Heart left ventricle (tissue), 16 donors: ENCODE results near the gene PEAK3. TPM values are rescaled to one million over a fixed set of nuclear protein-coding genes. Genes with fewer than 3 reads are reported as not detected.

ENCODE experiments used
- ATAC-seq, 4 donors: fragments of 200-7000 bp; cut with Tn5 transposase; one replicate each; pipeline ENCODE4 v1.9.1; 2020 to 2022; ENCODE audit warnings: moderate library complexity in 4 of 4, mild to moderate bottlenecking in 3 of 4, moderate number of reproducible peaks in 1 of 4
- DNase-seq, 5 donors: peaks; one replicate each; pipeline ENCODE4 v3.0.0-alpha.2; 2020
- H3K27ac ChIP-seq, 12 donors: fragments of 200-600 bp; sonication (generic) in 4 of 12; one replicate each; pipeline versions ENCODE4 v1.5.0 to v1.8.0; 2016 to 2022; ENCODE audit warnings: mild to moderate bottlenecking in 2 of 12
- H3K27me3 ChIP-seq, 9 donors: fragments of 200-600 bp; sonication (generic) in 2 of 9; one replicate each; pipeline versions ENCODE4 v1.5.1 to v1.8.0; 2016 to 2022; ENCODE audit warnings: mild to moderate bottlenecking in 3 of 9
- H3K36me3 ChIP-seq, 9 donors: fragments of 200-600 bp; sonication (generic) in 2 of 9; one replicate each; pipeline versions ENCODE4 v1.5.0 to v1.8.0; 2018 to 2022; ENCODE audit warnings: mild to moderate bottlenecking in 2 of 9
- H3K4me1 ChIP-seq, 12 donors: fragments of 200-600 bp; sonication (generic) in 4 of 12; one replicate each; pipeline versions ENCODE4 v1.5.0 to v1.8.0; 2016 to 2022; ENCODE audit warnings: mild to moderate bottlenecking in 3 of 12
- H3K4me3 ChIP-seq, 12 donors: fragments of 200-600 bp; sonication (generic) in 4 of 12; one replicate each; pipeline versions ENCODE4 v1.5.0 to v1.8.0; 2017 to 2022; ENCODE audit warnings: mild to moderate bottlenecking in 9 of 12, moderate library complexity in 4 of 12
- H3K9me3 ChIP-seq, 12 donors: fragments of 200-600 bp; sonication (generic) in 4 of 12; one replicate each; pipeline versions ENCODE4 v1.5.0 to v1.8.0; 2016 to 2022; ENCODE audit warnings: mild to moderate bottlenecking in 1 of 12
- CTCF ChIP-seq, 12 donors: fragments of 200-600 bp; sonication (generic) in 4 of 12; IDR thresholded peaks; one replicate each; pipeline versions ENCODE4 v1.5.0 to v1.8.0; 2018 to 2022; ENCODE audit warnings: antibody characterized with exemption in 12 of 12, mild to moderate bottlenecking in 5 of 12
- POLR2A ChIP-seq, 2 donors: fragments of 450-650 bp; IDR thresholded peaks; one replicate each; pipeline ENCODE4 v1.6.1; 2017; ENCODE audit warnings: antibody characterized with exemption in 2 of 2, mild to moderate bottlenecking in 2 of 2, moderate library complexity in 2 of 2
- WGBS, 4 donors: extraction: QIAGEN DNeasy Blood & Tissue Kit in 2 of 4; methylation state at CpG; one replicate each; pipeline versions ENCODE4 v1.1.5 to v1.1.7; 2013 to 2018; 5-methylcytosine and 5-hydroxymethylcytosine counted together
- intact Hi-C, 10 donors: fragments of 100-400 bp; cut with DNase I; formaldehyde crosslinking; loops; one replicate each; pipeline versions ENCODE4 v1.11.1 to v1.14.2; 2022
- polyA plus RNA-seq, 2 donors: library from polyadenylated mRNA; stranded (reverse); fragments of 200-250 nt; gene quantifications; one replicate each; pipeline ENCODE4 v1.2.3, GENCODE V29; 2013
- total RNA-seq, 9 donors: library from RNA; depleted of rRNA in 2 of 9; stranded (reverse); fragments of >200 nt in 2 of 9; fragmentation: NEBNext Ultra II Directional in 3 of 9; extraction: Animal tissue kit (Norgen Biotek cat#: 25700) in 3 of 9; gene quantifications; one replicate each; pipeline versions ENCODE4 v1.1.0 to v1.2.4, GENCODE V29; 2016 to 2023
- donor health status: ischemic (EF 13 %, LVEDD 7.1; RV severe dilation, severe dysfunction).
- donor health status: healthy with polysubstance abuse.
- donor health status: DM: no; HTN: yes; CAD: no.
- donor health status: DM: no; HTN: no; CAD: no.
- donor health status: ischemic (EF 25% LVEDD 6.9; RV normal size, moderate dysfunction).
- donor health status: ischemic (EF 25% LVEDD 5.7; RV mildly dilated, moderate dysfunction).
- donor health status: healthy.
- donor health status: DM: yes; HTN: yes; CAD: no.
- donor health status: ischemic (EF 35%, LVEDD 5.7; RV mildly dilated, moderate dysfunction).
- donor health status: nonischemic (EF 11% LVEDD 7.7; RV severe dilation, severe dysfunction).
- donor health status: DM: yes; HTN: yes; CAD: no.
- donor health status: PGD.
- donor health status: ischemic (EF 29% LVEDD 5.4; RV normal size, mild dysfunction).
- donor health status: nonischemic (EF 23%, LVEDD 6.1; RV moderate dilation, normal function).

The PEAK3 gene
- total and polyA plus RNA-seq, 11 donors = 0.11 to 1.6 (median 0.27) TPM

GRCh38 chr19:2246801-2247361 is 35.1 kb downstream of the PEAK3 start:
- intact Hi-C loops = no loop called here
- no peak for TF ChIP-seq POLR2A (IDR thresholded peaks at IDR 0.05)
- TF ChIP-seq CTCF (IDR thresholded peaks at IDR 0.05) = no peak
- ATAC-seq = peak; percentile 52 to 87 (median 63)

GRCh38 chr19:2246014-2246620 is 35.9 kb downstream of the PEAK3 start:
- peaks cover 0 to 48% (median 24%) of the 10 kb centered on the region in 12 donors for H3K4me1 ChIP-seq

More at GRCh38 chr19:2246801-2247361, 35.1 kb downstream of the PEAK3 start:
- Histone ChIP-seq H3K9me3 (no peaks in the 10 kb centered on the region), H3K27me3 (peaks cover 11 to 29% (median 22%) of the 10 kb centered on the region in 9 donors), H3K4me1 (peaks cover 0 to 44% (median 24%) of the 10 kb centered on the region in 12 donors), H3K4me3 (no peak overlapping the region), H3K27ac (peak overlapping the region in 1 of 12 donors; percentile 18), H3K36me3 (peaks cover 4 to 58% (median 48%) of the 10 kb centered on the region in 9 donors)
- peak; percentile 58 to 73 (median 61) for DNase-seq
- 77 to 88% (median 78%) methylated on average over 14 to 26 of the region's 26 CpGs for WGBS, 4 donors

GRCh38 chr19:2245273-2245672 is 36.7 kb downstream of the PEAK3 start:
- Histone ChIP-seq H3K27ac (no peak overlapping the region), H3K36me3 (peaks cover 4 to 58% (median 48%) of the 10 kb centered on the region in 9 donors), H3K27me3 (peaks cover 0 to 13% (median 8%) of the 10 kb centered on the region in 9 donors), H3K4me1 (peaks cover 2 to 49% (median 31%) of the 10 kb centered on the region in 12 donors), H3K4me3 (no peak overlapping the region), H3K9me3 (no peaks in the 10 kb centered on the region)
- no peak for TF ChIP-seq POLR2A (IDR thresholded peaks at IDR 0.05)
- TF ChIP-seq CTCF (IDR thresholded peaks at IDR 0.05) = no peak
- intact Hi-C loops = no loop called here
- ATAC-seq = no peak
- DNase-seq = no peak
- 92 to 97% (median 95%) methylated on average over 12 to 15 of the region's 15 CpGs for WGBS, 4 donors

More at GRCh38 chr19:2246014-2246620, 35.9 kb downstream of the PEAK3 start:
- no peak for ATAC-seq
- WGBS, 4 donors = 92 to 98% (median 93%) methylated on average over 16 to 25 of the region's 25 CpGs
- intact Hi-C loops = no loop called here
- Histone ChIP-seq H3K27ac (no peak overlapping the region), H3K9me3 (no peaks in the 10 kb centered on the region), H3K36me3 (peaks cover 4 to 58% (median 48%) of the 10 kb centered on the region in 9 donors), H3K4me3 (no peak overlapping the region), H3K27me3 (peaks cover 4 to 21% (median 17%) of the 10 kb centered on the region in 9 donors)
- TF ChIP-seq POLR2A (IDR thresholded peaks at IDR 0.05) (no peak), CTCF (IDR thresholded peaks at IDR 0.05) (no peak)
- DNase-seq = no peak

DNA sequence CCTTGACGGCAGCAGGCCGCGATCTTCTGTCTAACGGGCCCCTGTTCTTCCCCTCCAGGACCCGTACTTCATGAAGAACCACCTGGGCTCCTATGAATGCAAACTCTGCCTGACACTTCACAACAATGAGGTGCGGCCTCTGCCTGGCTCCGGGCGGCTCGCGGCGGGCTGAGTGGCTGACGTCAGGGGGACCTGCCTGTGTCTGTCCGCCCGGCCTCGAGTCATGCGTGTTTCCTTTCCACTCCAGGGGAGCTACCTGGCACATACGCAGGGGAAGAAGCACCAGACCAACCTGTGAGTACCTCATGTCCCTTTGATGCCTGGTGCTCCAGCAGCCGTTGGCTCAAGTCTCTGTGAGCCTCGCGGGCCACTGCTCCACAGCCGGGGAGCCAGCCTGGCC is 37.5 kb downstream of the PEAK3 start:
- Histone ChIP-seq H3K9me3 (no peaks in the 10 kb centered on the region), H3K36me3 (peaks cover 4 to 58% (median 48%) of the 10 kb centered on the region in 9 donors), H3K27me3 (peaks cover 0 to 5% (median 3%) of the 10 kb centered on the region in 9 donors), H3K4me3 (no peak overlapping the region), H3K27ac (no peak overlapping the region), H3K4me1 (peaks cover 6 to 52% (median 34%) of the 10 kb centered on the region in 12 donors)
- 94 to 96% (median 94%) methylated on average over 18 to 21 of the region's 21 CpGs for WGBS, 4 donors
- TF ChIP-seq CTCF (IDR thresholded peaks at IDR 0.05) = no peak
- no peak for TF ChIP-seq POLR2A (IDR thresholded peaks at IDR 0.05)
- ATAC-seq (no peak), DNase-seq (no peak)
- intact Hi-C loops = no loop called here
